Cerebellar nuclear complex (tissue), 1 donor: ENCODE data around the gene CYP19A1.

Experiments used
- DNase-seq, 2 experiments: peaks; one replicate each; lab custom pipeline; 2025; lab: John Stamatoyannopoulos, UW

The CYP19A1 gene

GRCh38 chr15:51338496-51338895, at the start of gene CYP19A1:
Gene CYP19A1, minus strand, starts transcription at chr15:51338596. Its CDS starts 95,684 bp downstream, at chr15:51242912.
- DNase-seq, result no peak

- no peak for DNase-seq
Observed at GRCh38 chr15:51387699-51388041, 49.3 kb upstream of the CYP19A1 start.

GRCh38 chr15:51386960-51387698, 48.7 kb upstream of the CYP19A1 start:
- DNase-seq, result no peak

GRCh38 chr15:51386486-51386885, 48.1 kb upstream of the CYP19A1 start:
- no peak for DNase-seq

DNA sequence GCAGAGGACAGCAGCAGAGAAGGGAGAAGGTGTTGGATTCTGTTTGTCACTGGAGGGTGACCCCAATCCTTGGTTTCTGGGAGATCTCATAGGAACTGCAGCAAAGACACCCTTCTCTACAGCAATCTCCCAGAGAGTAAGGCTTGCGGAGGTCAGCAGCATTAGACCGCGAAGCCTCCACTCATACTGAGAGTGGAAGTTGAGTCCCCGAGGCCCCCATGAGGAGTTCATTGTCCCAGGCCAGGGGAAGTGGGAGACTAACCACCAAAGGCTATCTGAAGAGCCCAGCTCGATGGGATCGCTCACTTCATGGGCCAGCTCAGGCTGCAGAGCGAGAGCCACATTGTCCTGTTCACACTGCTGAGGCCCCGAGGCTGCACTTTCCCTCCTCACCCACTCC, 47.6 kb upstream of the CYP19A1 start:
- no peak for DNase-seq

DNA sequence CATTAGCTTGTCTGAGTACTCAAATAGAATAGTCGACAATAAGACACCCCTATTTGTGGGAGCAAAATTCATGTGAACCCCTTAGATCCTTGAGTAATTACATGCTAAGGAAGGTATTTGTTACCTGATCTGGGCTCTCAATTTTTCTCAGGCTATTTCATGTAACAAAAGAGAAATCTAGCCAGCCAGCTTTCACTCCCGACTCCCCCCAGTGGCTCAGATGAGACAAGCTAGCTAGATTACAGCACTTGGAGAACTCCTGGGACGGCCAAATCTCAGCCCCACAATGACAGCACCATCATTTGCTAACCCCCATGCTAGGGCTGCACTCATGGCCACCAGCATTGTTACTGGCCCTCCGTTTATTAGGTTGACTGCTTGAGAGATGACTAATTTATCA, 44.4 kb upstream of the CYP19A1 start:
- no peak for DNase-seq

GRCh38 chr15:51380999-51381806, 42.8 kb upstream of the CYP19A1 start:
- DNase-seq, result peak in 1 of 2 experiments; percentile 17

DNA sequence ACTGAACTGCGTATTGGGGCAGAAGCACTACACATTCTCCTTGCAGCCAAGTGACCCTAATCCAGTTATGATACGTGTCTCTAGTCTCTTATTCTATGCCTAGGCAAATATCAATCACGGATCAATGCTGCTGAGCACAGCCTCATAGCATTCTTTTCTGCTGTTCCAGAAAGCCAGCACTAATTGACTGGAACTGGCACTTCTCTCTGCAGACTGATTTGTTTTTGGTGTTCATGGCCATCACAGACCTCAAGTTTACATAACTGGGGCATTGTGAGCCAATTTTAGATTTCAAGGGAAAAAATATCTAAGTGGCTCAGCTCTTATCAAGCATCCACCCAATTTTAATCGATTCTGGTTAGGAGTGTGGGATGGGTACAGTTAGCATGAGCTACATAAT, 41.0 kb upstream of the CYP19A1 start:
- DNase-seq, result no peak

- no peak for DNase-seq
Observed at GRCh38 chr15:51378406-51378805, 40.0 kb upstream of the CYP19A1 start.

DNA sequence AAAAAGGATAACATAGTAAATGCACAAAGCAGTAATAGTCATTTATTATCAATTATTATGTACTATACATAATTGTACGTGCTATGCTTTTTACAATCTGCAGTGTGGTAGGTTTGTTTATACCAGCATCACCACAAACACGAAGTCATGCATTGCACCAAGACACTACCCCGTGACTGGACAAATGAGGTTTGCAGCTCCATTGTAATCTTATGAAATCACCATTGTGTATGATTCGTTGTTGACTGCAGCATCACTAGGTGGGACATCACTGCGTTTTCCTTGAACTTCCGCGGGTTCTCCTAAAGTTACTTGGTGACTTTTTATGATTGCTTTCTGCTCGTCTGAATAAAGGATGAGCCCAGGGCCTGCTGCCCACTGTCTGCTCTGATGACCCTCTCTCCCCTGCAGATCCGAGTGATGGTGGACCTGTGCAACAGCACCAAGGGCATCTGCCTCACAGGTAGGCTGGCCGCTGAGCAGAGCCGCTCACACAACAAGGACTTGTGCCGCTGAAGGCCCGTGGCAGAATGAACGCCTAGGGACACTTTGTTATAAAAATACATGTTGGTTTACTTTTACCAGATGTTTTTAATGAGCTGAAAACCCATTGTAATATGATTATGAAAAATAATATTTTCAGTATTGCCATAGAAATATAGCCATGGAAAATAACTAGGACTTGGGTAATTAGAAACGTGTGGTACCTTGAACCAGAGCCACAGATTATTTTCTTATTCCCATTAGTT, 38.8 kb upstream of the CYP19A1 start:
- no peak for DNase-seq

- no peak for DNase-seq
Observed at GRCh38 chr15:51375966-51376640, 37.7 kb upstream of the CYP19A1 start.

DNA sequence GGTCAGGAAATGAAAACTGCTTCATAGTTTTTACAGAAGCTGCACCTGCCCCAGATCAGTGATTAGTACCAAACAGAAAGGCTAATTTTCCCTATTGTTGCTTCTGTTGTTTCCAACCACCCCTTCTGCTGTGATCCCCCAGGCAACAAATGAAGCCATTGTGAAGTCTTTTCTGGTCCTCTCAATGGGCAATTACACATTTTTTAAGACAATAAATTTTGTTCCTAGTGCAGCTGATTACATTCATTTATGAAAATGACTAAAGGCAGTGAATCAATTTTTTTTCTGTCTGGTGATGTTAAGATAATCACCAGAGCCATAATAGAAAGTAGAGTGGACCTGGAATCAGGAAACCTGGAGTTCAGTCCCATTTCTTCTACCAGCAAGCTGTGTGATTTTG, 35.7 kb upstream of the CYP19A1 start:
- DNase-seq, result no peak

GRCh38 chr15:51371266-51371665, 32.9 kb upstream of the CYP19A1 start:
- no peak for DNase-seq

DNA sequence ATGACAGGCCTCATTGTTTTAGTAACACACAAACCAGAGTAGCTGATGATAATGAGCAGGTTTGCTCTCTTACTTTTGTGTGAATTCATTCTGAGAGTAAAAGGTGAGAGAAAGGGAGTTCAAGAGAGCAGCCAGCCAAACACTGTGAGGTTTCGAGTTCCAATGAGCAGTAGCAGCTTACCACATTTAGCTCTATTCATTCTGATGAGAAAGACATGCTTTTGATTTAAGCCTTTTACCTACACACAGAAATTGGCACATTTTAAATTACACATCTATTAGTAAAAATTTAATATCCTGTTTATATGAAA, 31.0 kb upstream of the CYP19A1 start:
- DNase-seq, result no peak

- DNase-seq, result no peak
Observed at GRCh38 chr15:51368751-51369450, 30.5 kb upstream of the CYP19A1 start.

DNA sequence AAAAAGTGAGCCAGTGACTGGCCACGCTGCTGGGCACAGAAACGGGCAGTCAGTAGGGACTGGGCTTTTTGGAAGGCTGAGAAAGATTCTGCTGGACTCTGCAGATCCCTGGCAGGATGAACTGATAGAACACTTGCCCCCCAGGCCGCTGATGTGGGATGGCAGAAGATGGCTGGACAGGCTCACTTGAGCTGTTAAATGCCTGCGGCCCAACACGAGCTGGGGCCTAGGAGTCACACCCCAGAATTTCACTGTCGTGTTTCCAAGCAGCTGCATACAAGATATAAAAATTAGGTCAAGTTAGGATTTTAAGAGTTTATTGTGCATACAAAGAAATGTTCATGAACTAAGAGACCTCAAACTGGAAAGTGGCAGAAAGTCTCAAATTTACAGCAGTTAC, 29.9 kb upstream of the CYP19A1 start:
- DNase-seq, result no peak

DNA sequence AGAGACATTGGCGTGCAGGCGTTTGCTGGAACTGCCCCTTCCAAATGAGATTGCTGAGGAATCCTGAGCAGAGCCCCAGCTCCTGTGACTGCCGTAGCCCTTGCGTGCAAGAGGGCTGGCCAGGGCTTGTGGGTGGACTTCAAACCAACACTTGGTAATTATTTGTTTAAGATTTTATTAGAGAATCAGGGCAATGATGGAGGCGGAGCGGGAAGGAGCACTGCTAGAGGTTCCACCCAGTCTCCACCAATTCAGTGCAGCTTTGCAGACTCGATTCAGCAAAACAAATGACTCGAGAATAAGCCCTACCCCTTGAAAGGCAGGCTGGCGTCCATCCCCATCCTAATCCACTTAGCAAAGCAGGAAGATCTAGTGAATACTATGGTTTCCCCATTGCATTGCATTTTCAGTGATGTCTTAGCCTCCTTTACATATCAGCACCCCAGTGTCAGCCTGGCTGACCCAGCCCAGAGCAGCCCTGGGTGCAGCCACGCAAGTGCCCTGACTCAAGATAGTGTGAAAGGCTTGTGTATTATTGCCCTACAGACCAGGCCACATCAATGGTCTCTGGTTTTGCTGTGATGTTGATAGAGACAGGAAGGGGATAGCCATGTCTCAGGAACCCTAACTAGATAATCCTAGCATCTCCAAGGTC, 29.1 kb upstream of the CYP19A1 start:
- DNase-seq, result no peak

GRCh38 chr15:51366920-51367319, 28.5 kb upstream of the CYP19A1 start:
- no peak for DNase-seq

DNA sequence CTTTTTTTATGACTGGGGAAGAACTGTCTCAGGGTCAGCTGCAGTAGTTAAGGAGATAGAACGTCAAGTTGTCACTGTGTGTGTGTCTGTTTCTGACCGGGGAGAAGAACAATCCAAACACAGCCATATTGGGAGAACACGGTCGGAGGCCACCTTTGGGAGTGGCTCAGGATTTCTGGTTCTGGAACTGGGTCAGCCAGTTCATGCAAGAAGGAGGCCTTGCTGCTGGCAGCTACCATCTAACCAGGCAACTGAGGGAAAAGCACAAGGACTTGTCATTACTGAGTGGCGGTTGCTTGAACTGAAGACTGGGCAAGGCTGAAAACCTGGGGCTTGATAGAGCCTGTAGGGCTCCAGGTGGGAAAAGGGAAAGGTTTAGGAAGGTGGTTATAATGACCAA, 27.7 kb upstream of the CYP19A1 start:
- DNase-seq, result no peak

DNA sequence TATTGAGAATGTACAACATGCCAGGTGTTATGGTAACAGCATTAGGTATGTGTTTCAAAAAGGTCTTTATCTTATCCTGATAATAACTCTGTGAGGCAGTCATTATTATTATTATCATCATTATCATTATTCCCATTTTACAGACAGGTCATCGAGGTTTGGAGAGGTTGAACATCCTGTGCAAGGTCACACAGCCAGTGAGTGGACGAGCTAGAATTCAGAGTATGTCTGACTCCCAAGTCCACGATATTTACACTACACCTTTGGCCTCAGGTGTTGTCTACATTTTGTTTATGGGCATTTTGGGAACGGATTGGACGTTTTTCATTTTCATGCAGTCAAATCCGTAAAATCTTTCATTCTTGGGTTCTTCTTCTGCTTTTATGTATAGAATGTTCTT, 27.0 kb upstream of the CYP19A1 start:
- DNase-seq, result no peak

DNA sequence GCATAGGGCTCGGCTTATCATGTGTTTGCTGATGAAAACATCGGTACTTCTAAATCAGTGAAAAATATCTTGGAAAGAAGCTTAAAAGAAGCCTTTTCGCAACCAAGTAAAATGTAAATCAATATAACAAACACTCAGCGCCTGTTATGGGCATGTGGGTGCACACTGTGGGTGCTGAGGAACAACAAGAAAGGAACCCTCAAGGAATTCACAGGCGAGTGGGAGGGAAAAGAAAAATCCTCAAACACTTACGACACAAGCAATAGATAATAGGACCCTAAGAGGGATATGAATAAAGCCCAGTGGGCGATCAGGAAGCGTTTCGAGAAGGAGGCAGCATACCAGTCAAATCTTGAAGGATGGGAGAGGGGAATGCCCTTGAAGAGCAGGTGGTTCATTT, 25.0 kb upstream of the CYP19A1 start:
- no peak for DNase-seq
